Measurements from ENCODE around the gene RPRD1A.

GRCh38 chr18:36051760-36052159 is 15.6 kb downstream of the RPRD1A start:
- TF ChIP-seq RAD21 (IDR thresholded peaks at IDR 0.05) (no peak), CTCF (IDR thresholded peaks at IDR 0.05; ENCODE audit: low read depth, low read length, missing input control) (no peak), NR2F2 (IDR thresholded peaks at IDR 0.05) (no peak), JUND (IDR thresholded peaks at IDR 0.05) (no peak), TAF1 (conservative IDR thresholded peaks at IDR 0.05) (no peak)

All from liver (tissue), 3 donors.